Stomach (tissue), 9 donors: ENCODE results near the gene ARHGEF3. TPM values are rescaled to one million over a fixed set of nuclear protein-coding genes. Genes with fewer than 3 reads are reported as not detected.
A peak's percentile ranks its signal among the peaks of the same experiment; 100 is the strongest.

ENCODE experiments used
- DNase-seq, 2 donors: peaks; one replicate each; pipeline versions ENCODE4 v3.0.0 to v3.0.0-alpha.2; 2013 to 2019
- H3K27ac ChIP-seq, 5 donors: fragments of 200-600 bp in 4 of 5; sonication (generic) in 4 of 5; one replicate each; pipeline ENCODE4 v1.5.1; 2013 to 2019; ENCODE audit warnings: mild to moderate bottlenecking in 1 of 5, moderate library complexity in 1 of 5
- H3K27me3 ChIP-seq, 3 donors: fragments of 200-600 bp; sonication (generic); one replicate each; pipeline ENCODE4 v1.5.1; 2017 to 2019; ENCODE audit warnings: mixed run types in 1 of 3
- H3K36me3 ChIP-seq, 4 donors: fragments of 200-600 bp; sonication (generic); 1 replicate in 3 of 4; 2 replicates in 1 of 4; pipeline ENCODE4 v1.5.1; 2016 to 2019
- H3K4me1 ChIP-seq, 4 donors: fragments of 200-600 bp; sonication (generic); one replicate each; pipeline ENCODE4 v1.5.1; 2016 to 2019
- H3K4me3 ChIP-seq, 4 donors: fragments of 200-600 bp; sonication (generic) in 3 of 4; one replicate each; pipeline ENCODE4 v1.5.1; 2016 to 2019; ENCODE audit warnings: mild to moderate bottlenecking in 1 of 4
- H3K9me3 ChIP-seq, 4 donors: fragments of 200-600 bp; sonication (generic); one replicate each; pipeline ENCODE4 v1.5.1; 2016 to 2019
- EP300 ChIP-seq: sonication (generic); formaldehyde crosslinking; IDR thresholded peaks from one replicate; pipeline ENCODE4 v1.6.1; 2017; ENCODE audit warnings: antibody characterized with exemption
- POLR2A ChIP-seq, 4 donors: fragments of 450-650 bp; IDR thresholded peaks; one replicate each; pipeline ENCODE4 v1.6.1; 2016; ENCODE audit warnings: antibody characterized with exemption in 4 of 4, control low read depth in 2 of 4, mild to moderate bottlenecking in 1 of 4, moderate library complexity in 1 of 4
- POLR2AphosphoS5 ChIP-seq, 3 donors: sonication (generic); formaldehyde crosslinking; IDR thresholded peaks; one replicate each; pipeline ENCODE4 v1.6.1; 2016; ENCODE audit warnings: antibody characterized with exemption in 3 of 3
- WGBS, 5 donors: extraction: QIAGEN DNeasy Blood & Tissue Kit in 3 of 5; methylation state at CpG; one replicate each; pipeline versions ENCODE4 v1.1.5 to v1.1.7; 2013 to 2018; 5-methylcytosine and 5-hydroxymethylcytosine counted together
- intact Hi-C: fragments of 100-400 bp; cut with DNase I; formaldehyde crosslinking; loops from one replicate; pipeline ENCODE4 v1.15.1; 2023; ENCODE audit warnings: low total_unique reads
- polyA plus RNA-seq, 3 donors: library from polyadenylated mRNA; stranded (reverse); fragments of 200-250 nt; gene quantifications; one replicate each; pipeline ENCODE4 v1.2.3, GENCODE V29; 2013
- total RNA-seq, 5 donors: library from RNA; depleted of rRNA; stranded (reverse); fragments of >200 nt; gene quantifications; one replicate each; pipeline versions ENCODE4 v1.1.0 to v1.2.3, GENCODE V29; 2014 to 2016
- TF ChIP-seq, protein P1 (sequence below), 7 experiments: fragments of 450-650 bp in 4 of 7; fragments of 200-600 bp in 3 of 7; sonication (generic) in 3 of 7; IDR thresholded peaks; one replicate each; pipeline ENCODE4 v1.5.1; 2016 to 2019; ENCODE audit warnings: antibody characterized with exemption in 7 of 7, control low read depth in 2 of 7, mild to moderate bottlenecking in 1 of 7
- donor health status: healthy with polysubstance abuse.
- donor health status: Bipolar disorder and iron deficiency.
- donor health status: healthy.

Gene ARHGEF3
- total and polyA plus RNA-seq, 8 donors = 6.2 to 23.8 (median 14.2) TPM

DNA sequence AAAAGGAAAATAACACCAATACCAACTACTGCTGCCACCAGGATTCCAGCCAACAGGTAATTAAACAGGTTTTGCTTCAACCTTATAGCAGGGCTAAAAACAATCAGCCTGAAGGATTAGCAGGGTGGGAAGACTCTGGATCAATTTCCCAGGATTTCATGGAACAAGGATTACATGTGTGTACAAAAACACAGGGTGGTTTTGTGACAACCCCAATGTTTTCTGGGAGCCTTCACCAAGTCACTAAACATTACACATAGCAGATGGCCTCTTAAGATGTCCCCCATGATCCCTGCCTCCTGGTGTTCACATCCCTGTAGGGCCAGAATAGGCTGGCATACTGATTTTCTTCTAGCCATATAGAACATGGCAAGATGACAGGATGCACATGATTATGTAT is 42.8 kb upstream of the ARHGEF3 start:
- TF ChIP-seq POLR2A (IDR thresholded peaks at IDR 0.05) (no peak), EP300 (no peak), POLR2AphosphoS5 (IDR thresholded peaks at IDR 0.05) (no peak)
- TF ChIP-seq, protein P1, sequence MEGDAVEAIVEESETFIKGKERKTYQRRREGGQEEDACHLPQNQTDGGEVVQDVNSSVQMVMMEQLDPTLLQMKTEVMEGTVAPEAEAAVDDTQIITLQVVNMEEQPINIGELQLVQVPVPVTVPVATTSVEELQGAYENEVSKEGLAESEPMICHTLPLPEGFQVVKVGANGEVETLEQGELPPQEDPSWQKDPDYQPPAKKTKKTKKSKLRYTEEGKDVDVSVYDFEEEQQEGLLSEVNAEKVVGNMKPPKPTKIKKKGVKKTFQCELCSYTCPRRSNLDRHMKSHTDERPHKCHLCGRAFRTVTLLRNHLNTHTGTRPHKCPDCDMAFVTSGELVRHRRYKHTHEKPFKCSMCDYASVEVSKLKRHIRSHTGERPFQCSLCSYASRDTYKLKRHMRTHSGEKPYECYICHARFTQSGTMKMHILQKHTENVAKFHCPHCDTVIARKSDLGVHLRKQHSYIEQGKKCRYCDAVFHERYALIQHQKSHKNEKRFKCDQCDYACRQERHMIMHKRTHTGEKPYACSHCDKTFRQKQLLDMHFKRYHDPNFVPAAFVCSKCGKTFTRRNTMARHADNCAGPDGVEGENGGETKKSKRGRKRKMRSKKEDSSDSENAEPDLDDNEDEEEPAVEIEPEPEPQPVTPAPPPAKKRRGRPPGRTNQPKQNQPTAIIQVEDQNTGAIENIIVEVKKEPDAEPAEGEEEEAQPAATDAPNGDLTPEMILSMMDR (IDR thresholded peaks at IDR 0.05) = no peak
- intact Hi-C loops = no loop called here
- no peaks in the 10 kb centered on the region for H3K27me3 ChIP-seq
- H3K4me1 ChIP-seq = no peaks in the 10 kb centered on the region
- DNase-seq = no peak
- H3K36me3 ChIP-seq = no peaks in the 10 kb centered on the region
- no peak overlapping the region for H3K27ac ChIP-seq
- H3K4me3 ChIP-seq = no peak overlapping the region
- H3K9me3 ChIP-seq = no peaks in the 10 kb centered on the region

DNA sequence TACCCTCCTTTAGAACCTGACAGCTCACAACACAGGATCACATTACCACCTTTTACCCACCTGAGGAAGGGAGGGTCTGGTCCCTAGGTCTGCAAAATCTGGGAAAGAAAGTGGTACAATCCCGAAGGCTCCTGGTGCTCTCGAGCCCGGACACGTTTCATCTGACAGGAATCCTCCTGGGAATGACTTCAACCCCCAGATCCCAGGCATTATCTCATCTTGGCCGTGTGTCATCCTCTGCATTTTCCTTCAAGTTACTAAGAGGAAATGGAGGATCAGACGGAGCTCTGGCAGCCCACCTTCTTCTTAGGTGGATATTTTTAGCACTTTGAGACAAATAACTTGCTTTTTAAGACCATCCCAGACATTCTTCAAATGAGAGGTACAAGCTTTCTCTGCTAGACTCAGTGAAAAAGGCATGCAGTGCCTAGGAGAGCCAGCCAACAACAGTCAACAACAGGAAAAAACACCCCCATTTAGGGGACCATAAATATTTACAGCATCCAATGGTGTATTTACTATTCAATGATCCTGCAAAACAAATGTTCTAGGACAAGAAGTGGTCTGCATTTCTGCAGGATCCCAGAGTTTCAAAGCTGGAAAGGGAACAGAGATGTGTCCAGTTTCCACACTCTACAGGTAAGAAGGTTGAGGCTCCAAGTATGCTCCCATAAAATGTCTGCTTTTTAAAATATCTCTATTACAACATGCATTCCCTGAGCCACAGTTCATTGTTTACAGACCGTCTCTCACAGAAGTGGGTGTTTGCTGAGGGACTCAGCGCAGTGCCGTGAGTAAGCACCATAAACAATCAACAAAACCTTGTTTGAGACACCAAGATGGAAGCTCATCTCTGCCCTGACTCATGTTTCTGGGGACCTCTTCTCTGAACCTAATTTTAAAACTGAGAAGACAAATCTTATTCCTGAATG is 38.3 kb upstream of the ARHGEF3 start:
- Histone ChIP-seq H3K36me3 (no peaks in the 10 kb centered on the region), H3K27me3 (no peaks in the 10 kb centered on the region), H3K4me1 (peaks cover 0 to 6% (median 3%) of the 10 kb centered on the region in 4 donors), H3K4me3 (no peak overlapping the region), H3K27ac (peak overlapping the region in 2 of 5 donors; percentile 1 to 20), H3K9me3 (no peaks in the 10 kb centered on the region)
- TF ChIP-seq, protein P1 (IDR thresholded peaks at IDR 0.05) = no peak
- TF ChIP-seq POLR2A (IDR thresholded peaks at IDR 0.05) (no peak), EP300 (no peak), POLR2AphosphoS5 (IDR thresholded peaks at IDR 0.05) (no peak)
- DNase-seq = no peak
- intact Hi-C loops = no loop called here
- 60 to 76% (median 71%) methylated on average over 9 of the region's 9 CpGs for WGBS, 5 donors

DNA sequence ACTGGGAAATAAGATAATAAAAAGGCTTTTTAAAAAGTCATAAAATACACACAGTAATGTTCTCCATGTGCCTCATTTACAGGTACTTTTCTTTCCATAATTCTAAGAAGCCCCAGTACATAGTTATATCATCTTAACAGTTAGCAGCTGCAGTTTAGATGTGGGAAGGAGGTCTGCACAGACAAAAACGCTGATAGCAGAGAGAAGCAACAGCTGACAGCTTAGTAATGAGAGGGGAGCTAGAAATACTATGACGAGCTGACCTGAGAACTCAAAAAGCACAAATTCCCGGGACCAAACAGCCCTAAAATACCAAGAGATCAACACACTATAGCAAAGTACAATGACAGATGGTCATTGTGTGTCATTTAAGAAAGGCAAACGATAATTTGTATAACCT is 36.7 kb upstream of the ARHGEF3 start:
- Histone ChIP-seq H3K36me3 (no peaks in the 10 kb centered on the region), H3K9me3 (no peaks in the 10 kb centered on the region), H3K27me3 (no peaks in the 10 kb centered on the region), H3K4me3 (no peak overlapping the region), H3K27ac (no peak overlapping the region), H3K4me1 (peaks cover 0 to 6% (median 3%) of the 10 kb centered on the region in 4 donors)
- 65 to 72% (median 68%) methylated on average over 4 of the region's 4 CpGs for WGBS, 5 donors
- no peak for TF ChIP-seq EP300
- TF ChIP-seq, protein P1 (IDR thresholded peaks at IDR 0.05) = no peak
- no peak for TF ChIP-seq POLR2A (IDR thresholded peaks at IDR 0.05)
- TF ChIP-seq POLR2AphosphoS5 (IDR thresholded peaks at IDR 0.05) = no peak
- DNase-seq = no peak
- intact Hi-C loops = no loop called here

DNA sequence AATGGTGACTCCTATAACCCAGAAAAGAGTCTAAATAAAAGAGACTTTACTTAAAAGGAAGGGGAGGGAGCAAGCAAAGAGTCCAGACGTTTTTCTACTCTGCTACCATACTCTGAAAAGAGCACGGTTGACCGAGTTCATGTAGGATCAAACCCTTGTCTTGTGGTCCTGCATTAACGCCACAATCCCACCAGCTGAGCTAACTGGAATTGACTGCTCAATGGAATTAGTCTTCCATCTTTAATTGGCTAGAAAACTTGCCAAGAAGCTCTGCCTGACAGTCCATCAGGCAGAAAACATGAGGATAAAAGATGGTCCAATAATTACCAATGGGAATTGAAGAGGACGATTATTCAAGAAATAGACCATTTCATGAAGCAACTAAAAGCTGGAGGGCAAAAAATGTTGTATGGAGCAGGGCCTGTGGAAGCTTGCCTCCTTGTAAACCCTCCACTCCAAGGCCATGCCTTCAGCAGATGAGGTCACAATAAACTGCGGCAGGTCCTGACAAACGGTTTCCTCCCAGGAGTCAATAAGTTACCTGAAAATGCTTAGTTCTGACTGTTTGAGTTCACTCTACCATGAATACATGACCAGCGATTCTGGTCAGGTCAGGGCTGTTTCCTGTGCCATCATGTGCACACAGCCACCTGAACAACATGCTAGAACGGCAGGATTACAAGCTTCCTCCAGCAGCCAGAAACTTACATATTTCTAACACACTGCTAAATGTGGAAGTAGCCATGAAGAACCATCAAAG is 35.6 kb upstream of the ARHGEF3 start:
- DNase-seq = peak in 1 of 2 donors; percentile 46
- TF ChIP-seq EP300 (no peak), POLR2A (IDR thresholded peaks at IDR 0.05) (no peak), POLR2AphosphoS5 (IDR thresholded peaks at IDR 0.05) (no peak)
- TF ChIP-seq, protein P1 (IDR thresholded peaks at IDR 0.05) = no peak
- Histone ChIP-seq H3K9me3 (no peaks in the 10 kb centered on the region), H3K36me3 (no peaks in the 10 kb centered on the region), H3K4me1 (peaks cover 0 to 6% (median 3%) of the 10 kb centered on the region in 4 donors), H3K4me3 (no peak overlapping the region), H3K27me3 (no peaks in the 10 kb centered on the region), H3K27ac (no peak overlapping the region)
- 74 to 80% (median 78%) methylated on average over 9 of the region's 9 CpGs for WGBS, 5 donors
- intact Hi-C loops = no loop called here
